Activated naive CD4-positive, alpha-beta T cell treated with anti-CD3 and anti-CD28 coated beads, Interleukin-2, amount 50 U/mL, for 24 hours (primary cell): ENCODE results near the gene GPR150.
"Not testable (repeated sequence)": the region's sequence is repeated elsewhere in the genome, so short reads cannot be mapped to it uniquely, and the experiment has no call there.

Experiments
- H3K27ac Mint-ChIP-seq: one replicate; pipeline ENCODE4 v1.8.0; 2021; ENCODE audit warnings: mild to moderate bottlenecking, mixed read lengths
- H3K27me3 Mint-ChIP-seq: one replicate; pipeline ENCODE4 v1.8.0; 2021; ENCODE audit warnings: mixed read lengths
- H3K36me3 Mint-ChIP-seq: one replicate; pipeline ENCODE4 v1.8.0; 2021; ENCODE audit warnings: mixed read lengths
- H3K4me1 Mint-ChIP-seq: one replicate; pipeline ENCODE4 v1.8.0; 2021; ENCODE audit warnings: mixed read lengths
- H3K4me3 Mint-ChIP-seq: one replicate; pipeline ENCODE4 v1.8.0; 2021; ENCODE audit warnings: mild to moderate bottlenecking, mixed read lengths
- H3K9me3 Mint-ChIP-seq: one replicate; pipeline ENCODE4 v1.8.0; 2021; ENCODE audit warnings: mixed read lengths

GPR150 gene

GRCh38 chr5:95633671-95634070, 13.8 kb downstream of the GPR150 start:
- Mint-ChIP-seq H3K36me3 (peaks cover 5% of the 10 kb centered on the region), H3K4me1 (peaks cover 31% of the 10 kb centered on the region), H3K9me3 (peaks cover 8% of the 10 kb centered on the region), H3K27me3 (peaks cover 5% of the 10 kb centered on the region), H3K27ac (peak overlapping the region; percentile 70), H3K4me3 (no peak overlapping the region)

GRCh38 chr5:95634081-95634480, 14.2 kb downstream of the GPR150 start:
- no peak overlapping the region for H3K4me3 Mint-ChIP-seq
- H3K27ac Mint-ChIP-seq: peak overlapping the region; percentile 55
- peaks cover 5% of the 10 kb centered on the region for H3K27me3 Mint-ChIP-seq
- peaks cover 31% of the 10 kb centered on the region for H3K4me1 Mint-ChIP-seq
- H3K9me3 Mint-ChIP-seq: peaks cover 8% of the 10 kb centered on the region
- peaks cover 5% of the 10 kb centered on the region for H3K36me3 Mint-ChIP-seq

- Mint-ChIP-seq H3K4me3 (no peak overlapping the region), H3K36me3 (no peaks in the 10 kb centered on the region), H3K27me3 (peaks cover 5% of the 10 kb centered on the region), H3K4me1 (peaks cover 3% of the 10 kb centered on the region), H3K27ac (no peak overlapping the region), H3K9me3 (no peaks in the 10 kb centered on the region)
Measured at GRCh38 chr5:95638632-95639031, 18.7 kb downstream of the GPR150 start.

GRCh38 chr5:95641741-95642220, 21.9 kb downstream of the GPR150 start:
- peaks cover 4% of the 10 kb centered on the region for H3K27me3 Mint-ChIP-seq
- no peaks in the 10 kb centered on the region for H3K9me3 Mint-ChIP-seq
- no peaks in the 10 kb centered on the region for H3K36me3 Mint-ChIP-seq
- H3K4me1 Mint-ChIP-seq: peaks cover 24% of the 10 kb centered on the region
- H3K4me3 Mint-ChIP-seq: no peak overlapping the region
- no peak overlapping the region for H3K27ac Mint-ChIP-seq

- no peak overlapping the region for H3K27ac Mint-ChIP-seq
- no peaks in the 10 kb centered on the region for H3K36me3 Mint-ChIP-seq
- peaks cover 4% of the 10 kb centered on the region for H3K27me3 Mint-ChIP-seq
- no peaks in the 10 kb centered on the region for H3K9me3 Mint-ChIP-seq
- H3K4me1 Mint-ChIP-seq: peaks cover 28% of the 10 kb centered on the region
- no peak overlapping the region for H3K4me3 Mint-ChIP-seq
Measured at GRCh38 chr5:95643152-95643551, 23.3 kb downstream of the GPR150 start.

GRCh38 chr5:95644351-95645042, 24.6 kb downstream of the GPR150 start:
- Mint-ChIP-seq H3K4me1 (peaks cover 38% of the 10 kb centered on the region), H3K27ac (peak overlapping the region; percentile 63), H3K27me3 (no peaks in the 10 kb centered on the region), H3K4me3 (peak overlapping the region; percentile 3), H3K36me3 (peaks cover under 1% of the 10 kb centered on the region), H3K9me3 (no peaks in the 10 kb centered on the region)

GRCh38 chr5:95646226-95646568, 26.3 kb downstream of the GPR150 start:
- Mint-ChIP-seq H3K27ac (peak overlapping the region; percentile 59), H3K4me1 (peaks cover 47% of the 10 kb centered on the region), H3K4me3 (peak overlapping the region; percentile 83)
- H3K9me3 Mint-ChIP-seq, H3K27me3 Mint-ChIP-seq, H3K36me3 Mint-ChIP-seq: not testable (repeated sequence)

GRCh38 chr5:95646569-95647431, 26.9 kb downstream of the GPR150 start, which contains the start of gene RFESD:
Gene RFESD (plus strand): TSS chr5:95646777. CDS start chr5:95652272, 5,495 bp downstream.
- Mint-ChIP-seq H3K4me3 (peak within 1 kb of the TSS; percentile 83), H3K27me3 (no peaks in the 10 kb centered on the region), H3K27ac (peak within 1 kb of the TSS; percentile 88), H3K9me3 (no peaks in the 10 kb centered on the region), H3K36me3 (peaks cover 2% of the 10 kb centered on the region), H3K4me1 (peaks cover 47% of the 10 kb centered on the region)

- H3K27me3 Mint-ChIP-seq: no peaks in the 10 kb centered on the region
- peaks cover 12% of the 10 kb centered on the region for H3K36me3 Mint-ChIP-seq
- H3K4me1 Mint-ChIP-seq: peaks cover 47% of the 10 kb centered on the region
- peak overlapping the region; percentile 76 for H3K4me3 Mint-ChIP-seq
- no peaks in the 10 kb centered on the region for H3K9me3 Mint-ChIP-seq
- peak overlapping the region; percentile 88 for H3K27ac Mint-ChIP-seq
Measured at GRCh38 chr5:95647886-95648860, 28.3 kb downstream of the GPR150 start.

- peak overlapping the region; percentile 30 for H3K4me3 Mint-ChIP-seq
- peak overlapping the region; percentile 81 for H3K27ac Mint-ChIP-seq
- no peaks in the 10 kb centered on the region for H3K27me3 Mint-ChIP-seq
- peaks cover 42% of the 10 kb centered on the region for H3K4me1 Mint-ChIP-seq
- peaks cover 12% of the 10 kb centered on the region for H3K36me3 Mint-ChIP-seq
- H3K9me3 Mint-ChIP-seq: no peaks in the 10 kb centered on the region
Measured at GRCh38 chr5:95649274-95649673, 29.4 kb downstream of the GPR150 start.

GRCh38 chr5:95649842-95650620, 30.1 kb downstream of the GPR150 start:
- Mint-ChIP-seq H3K9me3 (no peaks in the 10 kb centered on the region), H3K4me1 (peaks cover 36% of the 10 kb centered on the region), H3K36me3 (peaks cover 14% of the 10 kb centered on the region), H3K27me3 (no peaks in the 10 kb centered on the region), H3K27ac (peak overlapping the region; percentile 81), H3K4me3 (peak overlapping the region; percentile 30)

GRCh38 chr5:95652849-95653248, 33.0 kb downstream of the GPR150 start:
- Mint-ChIP-seq H3K4me3 (no peak overlapping the region), H3K4me1 (peaks cover 23% of the 10 kb centered on the region), H3K27ac (no peak overlapping the region), H3K36me3 (peaks cover 17% of the 10 kb centered on the region), H3K9me3 (no peaks in the 10 kb centered on the region), H3K27me3 (no peaks in the 10 kb centered on the region)

GRCh38 chr5:95654196-95654595, 34.3 kb downstream of the GPR150 start:
- Mint-ChIP-seq H3K36me3 (peaks cover 19% of the 10 kb centered on the region), H3K27ac (no peak overlapping the region), H3K4me3 (no peak overlapping the region), H3K9me3 (no peaks in the 10 kb centered on the region), H3K27me3 (no peaks in the 10 kb centered on the region), H3K4me1 (peaks cover 12% of the 10 kb centered on the region)

- no peak overlapping the region for H3K27ac Mint-ChIP-seq
- no peaks in the 10 kb centered on the region for H3K4me1 Mint-ChIP-seq
- no peak overlapping the region for H3K4me3 Mint-ChIP-seq
- no peaks in the 10 kb centered on the region for H3K9me3 Mint-ChIP-seq
- H3K36me3 Mint-ChIP-seq: peaks cover 18% of the 10 kb centered on the region
- no peaks in the 10 kb centered on the region for H3K27me3 Mint-ChIP-seq
Measured at GRCh38 chr5:95655575-95655974, 35.7 kb downstream of the GPR150 start.
